RWPE1 (cell line): ENCODE results near the gene GNAQ.

Experiments
- CTCF ChIA-PET: fragments of 350-600 bp; sonication (Branson Sonifier 250); formaldehyde crosslinking; extraction: SDS; loops from one replicate; lab custom pipeline; 2021; lab: Yijun Ruan, JAX
- POLR2A ChIA-PET: fragments of 400-600 bp; formaldehyde crosslinking; extraction: SDS; loops from one replicate; lab custom pipeline; 2020; ENCODE audit warnings: antibody characterized with exemption; ENCODE audit not compliant: low non-redundant PET; lab: Yijun Ruan, JAX
- DNase-seq: peaks from one replicate; pipeline ENCODE4 v3.0.0; 2012; ENCODE audit warnings: low spot score
- H3K27ac ChIP-seq: fragments of 450-650 bp; 2 replicates; pipeline ENCODE4 v1.5.1; 2017
- TF ChIP-seq, protein P1 (sequence below): fragments of 450-650 bp; conservative IDR thresholded peaks from 2 replicates; pipeline ENCODE4 v1.5.1; 2017; ENCODE audit warnings: low read depth, mild to moderate bottlenecking

Gene GNAQ

GRCh38 chr9:78021697-78022096 is 9.9 kb downstream of the GNAQ start:
- CTCF ChIA-PET, result no interaction called here
- no peak for DNase-seq
- TF ChIP-seq, protein P1, sequence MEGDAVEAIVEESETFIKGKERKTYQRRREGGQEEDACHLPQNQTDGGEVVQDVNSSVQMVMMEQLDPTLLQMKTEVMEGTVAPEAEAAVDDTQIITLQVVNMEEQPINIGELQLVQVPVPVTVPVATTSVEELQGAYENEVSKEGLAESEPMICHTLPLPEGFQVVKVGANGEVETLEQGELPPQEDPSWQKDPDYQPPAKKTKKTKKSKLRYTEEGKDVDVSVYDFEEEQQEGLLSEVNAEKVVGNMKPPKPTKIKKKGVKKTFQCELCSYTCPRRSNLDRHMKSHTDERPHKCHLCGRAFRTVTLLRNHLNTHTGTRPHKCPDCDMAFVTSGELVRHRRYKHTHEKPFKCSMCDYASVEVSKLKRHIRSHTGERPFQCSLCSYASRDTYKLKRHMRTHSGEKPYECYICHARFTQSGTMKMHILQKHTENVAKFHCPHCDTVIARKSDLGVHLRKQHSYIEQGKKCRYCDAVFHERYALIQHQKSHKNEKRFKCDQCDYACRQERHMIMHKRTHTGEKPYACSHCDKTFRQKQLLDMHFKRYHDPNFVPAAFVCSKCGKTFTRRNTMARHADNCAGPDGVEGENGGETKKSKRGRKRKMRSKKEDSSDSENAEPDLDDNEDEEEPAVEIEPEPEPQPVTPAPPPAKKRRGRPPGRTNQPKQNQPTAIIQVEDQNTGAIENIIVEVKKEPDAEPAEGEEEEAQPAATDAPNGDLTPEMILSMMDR, result no peak
- POLR2A ChIA-PET, result no interaction called here
- H3K27ac ChIP-seq, result no peak overlapping the region

DNA sequence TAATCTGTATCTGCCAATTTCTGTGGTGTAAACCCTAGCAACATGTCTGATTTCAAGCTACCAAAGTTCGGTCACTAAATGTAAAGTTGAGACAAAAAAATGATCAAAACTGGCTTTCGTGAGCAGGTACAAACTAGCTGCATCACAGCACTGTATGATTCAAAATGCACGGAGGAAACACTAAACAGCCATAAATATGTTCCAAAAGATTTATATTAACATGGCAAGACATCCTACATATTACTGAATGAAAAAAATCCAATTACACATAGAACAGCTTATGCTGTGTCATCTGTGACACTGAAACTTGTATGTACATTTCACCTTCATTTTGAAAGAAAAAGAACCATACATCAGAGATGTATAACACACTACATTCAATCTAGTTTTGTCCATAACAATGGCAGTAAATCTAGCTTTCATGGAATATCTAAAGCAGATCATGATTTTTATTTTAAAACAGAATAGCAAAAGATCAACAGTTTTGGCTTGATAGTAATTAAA is 14.4 kb downstream of the GNAQ start:
- H3K27ac ChIP-seq, result no peak overlapping the region
- CTCF ChIA-PET, result interaction anchor here (0.6 to 0.8 kb wide), 5 partner anchors 9 to 1642 kb away, joined by 3 read pairs; no protein-coding TSS in a partner anchor
- no peak for DNase-seq
- POLR2A ChIA-PET, result no interaction called here
- TF ChIP-seq, protein P1, result no peak

GRCh38 chr9:78015241-78015640 is 16.4 kb downstream of the GNAQ start:
- CTCF ChIA-PET, result no interaction called here
- POLR2A ChIA-PET, result no interaction called here
- no peak overlapping the region for H3K27ac ChIP-seq
- TF ChIP-seq, protein P1, result no peak
- no peak for DNase-seq

GRCh38 chr9:78014776-78015175 is 16.8 kb downstream of the GNAQ start:
- no peak overlapping the region for H3K27ac ChIP-seq
- DNase-seq, result no peak
- TF ChIP-seq, protein P1, result no peak
- ChIA-PET CTCF (no interaction called here), POLR2A (no interaction called here)

DNA sequence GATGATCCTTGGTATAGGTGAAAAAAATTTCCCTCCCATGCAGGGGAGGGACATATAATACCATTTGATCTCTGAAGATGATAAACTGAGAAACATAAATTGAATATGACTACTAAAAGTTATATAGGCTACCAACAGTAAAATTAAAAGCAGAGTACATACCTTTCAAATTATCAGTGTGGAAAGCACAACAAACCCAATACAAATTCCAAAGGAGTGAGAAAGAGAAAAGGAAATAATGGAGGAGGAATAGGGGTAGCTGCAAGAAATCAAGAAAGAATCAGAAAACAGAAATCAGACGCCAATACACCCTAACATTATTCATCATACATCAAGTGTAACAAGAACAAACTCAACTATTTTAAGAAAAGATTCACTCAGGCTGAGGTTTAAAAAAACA is 17.7 kb downstream of the GNAQ start:
- ChIA-PET POLR2A (no interaction called here), CTCF (interaction anchor here (0.6 kb wide), 1 partner anchor 10 kb away, joined by 8 read pairs; no protein-coding TSS in a partner anchor)
- DNase-seq, result no peak
- TF ChIP-seq, protein P1, result no peak
- no peak overlapping the region for H3K27ac ChIP-seq

GRCh38 chr9:78011049-78011448 is 20.6 kb downstream of the GNAQ start:
- DNase-seq, result no peak
- TF ChIP-seq, protein P1, result no peak
- ChIA-PET POLR2A (no interaction called here), CTCF (no interaction called here)
- H3K27ac ChIP-seq, result no peak overlapping the region
